OCI-LY7 (cell line): ENCODE data around the gene TNS1. TPM values are rescaled to one million over a fixed set of nuclear protein-coding genes. Genes with fewer than 3 reads are reported as not detected.

ENCODE experiments used
- BruUV-seq: library from RNA; stranded (reverse); fragments of 400-500 nt; replicated peaks from 2 replicates; lab custom pipeline; 2021; lab: Mats Ljungman, UMichigan
- CTCF ChIA-PET: fragments of 300-600 bp; sonication (Branson Sonifier 250); formaldehyde crosslinking; loops from one replicate; lab custom pipeline; 2022; ENCODE audit warnings: antibody characterized with exemption; ENCODE audit not compliant: unreplicated experiment; lab: Charles Lee
- POLR2A ChIA-PET: fragments of 300-600 bp; sonication (Branson Sonifier 250); formaldehyde crosslinking; loops from one replicate; lab custom pipeline; 2022; ENCODE audit warnings: antibody characterized with exemption; lab: Charles Lee
- DNase-seq: peaks from one replicate; pipeline ENCODE4 v3.0.0-alpha.2; 2015; ENCODE audit warnings: low spot score
- H2AFZ ChIP-seq: fragments of 200-600 bp; sonication (generic), shearing (Covaris generic); 2 replicates; pipeline ENCODE4 v1.6.1; 2014; ENCODE audit warnings: mild to moderate bottlenecking, antibody characterized with exemption, low read length, moderate library complexity
- H3K27ac ChIP-seq: fragments of 200-600 bp; sonication (generic); 2 replicates; pipeline ENCODE4 v1.5.1; 2014; ENCODE audit warnings: mixed run types, low read depth, mild to moderate bottlenecking, moderate library complexity, low read length, inconsistent platforms; ENCODE audit not compliant: poor library complexity, severe bottlenecking
- H3K36me3 ChIP-seq: fragments of 200-600 bp; sonication (generic); 2 replicates; pipeline ENCODE4 v1.6.1; 2014; ENCODE audit warnings: mild to moderate bottlenecking, antibody characterized with exemption, low read length, moderate library complexity, mixed read lengths; ENCODE audit not compliant: insufficient read depth
- H3K4me1 ChIP-seq: fragments of 200-600 bp; sonication (generic); 2 replicates; pipeline ENCODE4 v1.5.1; 2014; ENCODE audit warnings: mild to moderate bottlenecking, low read length; ENCODE audit not compliant: insufficient read depth, poor library complexity, severe bottlenecking
- H3K4me2 ChIP-seq: fragments of 200-600 bp; sonication (generic); 2 replicates; pipeline ENCODE4 v1.6.1; 2014; ENCODE audit warnings: mild to moderate bottlenecking, low read length
- H3K4me3 ChIP-seq: fragments of 200-600 bp; sonication (generic); 2 replicates; pipeline ENCODE4 v1.5.1; 2014; ENCODE audit warnings: mild to moderate bottlenecking, low read depth, low read length; ENCODE audit not compliant: poor library complexity, severe bottlenecking
- H3K79me2 ChIP-seq: fragments of 200-600 bp; sonication (generic); 2 replicates; pipeline ENCODE4 v1.6.1; 2016; ENCODE audit warnings: low read depth, mild to moderate bottlenecking, low read length, moderate library complexity, mixed read lengths; ENCODE audit not compliant: insufficient read depth
- H3K9me2 ChIP-seq: fragments of 200-600 bp; sonication (generic); 2 replicates; pipeline ENCODE4 v1.6.1; 2016; ENCODE audit warnings: mild to moderate bottlenecking, low read length, mixed read lengths; ENCODE audit not compliant: insufficient read depth
- H3K9me3 ChIP-seq: fragments of 200-600 bp; sonication (generic); 2 replicates; pipeline ENCODE4 v1.6.1; 2014; ENCODE audit warnings: mild to moderate bottlenecking, mixed run types, low read length, mixed read lengths
- H4K20me1 ChIP-seq: fragments of 200-600 bp; sonication (generic); 2 replicates; pipeline ENCODE4 v1.6.1; 2014; ENCODE audit warnings: mild to moderate bottlenecking, antibody characterized with exemption, low read length, moderate library complexity, mixed read lengths; ENCODE audit not compliant: insufficient read depth
- EZH2phosphoT487 ChIP-seq: fragments of 200-600 bp; sonication (generic); IDR thresholded peaks from 2 replicates; pipeline ENCODE4 v1.6.1; 2018; ENCODE audit warnings: low read depth, borderline replicate concordance, mild to moderate bottlenecking, mixed run types, antibody characterized with exemption, low read length, moderate library complexity, mixed read lengths
- intact Hi-C: fragments of 100-400 bp; cut with micrococcal nuclease; formaldehyde crosslinking; loops from one replicate; pipeline ENCODE4 v1.10.0; 2022; ENCODE audit not compliant: unreplicated experiment
- total RNA-seq, 2 experiments: library from RNA; depleted of rRNA in 1 of 2; stranded (reverse); fragments of >200 nt in 1 of 2; shearing (Covaris generic) in 1 of 2; gene quantifications; 2 replicates each; pipeline ENCODE4 v1.2.3, GENCODE V29; 2014 to 2022
- TF ChIP-seq, protein P1 (sequence below): fragments of 200-600 bp; sonication (generic); conservative IDR thresholded peaks from 2 replicates; pipeline ENCODE4 v1.5.1; 2014; ENCODE audit warnings: mild to moderate bottlenecking, antibody characterized with exemption, low read length, moderate library complexity, mixed read lengths

Gene TNS1
- total RNA-seq, 2 experiments from 2014 or later = not detected

DNA sequence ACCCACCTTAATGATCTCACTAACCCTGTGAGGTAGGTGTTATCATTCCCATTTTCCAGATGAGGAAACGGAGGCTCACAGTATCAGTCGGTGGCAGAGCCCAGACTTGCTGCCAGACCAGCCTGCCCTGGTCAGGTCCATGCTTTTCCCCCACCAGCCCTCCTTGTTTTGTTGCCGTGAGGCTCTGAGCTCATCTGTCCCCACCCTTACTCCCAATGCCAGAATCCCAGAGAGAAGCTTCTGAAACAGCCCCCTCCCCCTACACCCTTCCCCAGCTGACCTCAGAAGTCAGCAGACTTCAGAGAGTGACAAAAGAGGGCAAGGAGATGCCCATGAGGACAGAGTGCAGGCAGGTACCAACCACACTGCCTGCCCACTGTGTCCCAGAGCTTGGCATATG, 20.8 kb upstream of the TNS1 start:
- TF ChIP-seq EZH2phosphoT487 = no peak
- TF ChIP-seq, protein P1, sequence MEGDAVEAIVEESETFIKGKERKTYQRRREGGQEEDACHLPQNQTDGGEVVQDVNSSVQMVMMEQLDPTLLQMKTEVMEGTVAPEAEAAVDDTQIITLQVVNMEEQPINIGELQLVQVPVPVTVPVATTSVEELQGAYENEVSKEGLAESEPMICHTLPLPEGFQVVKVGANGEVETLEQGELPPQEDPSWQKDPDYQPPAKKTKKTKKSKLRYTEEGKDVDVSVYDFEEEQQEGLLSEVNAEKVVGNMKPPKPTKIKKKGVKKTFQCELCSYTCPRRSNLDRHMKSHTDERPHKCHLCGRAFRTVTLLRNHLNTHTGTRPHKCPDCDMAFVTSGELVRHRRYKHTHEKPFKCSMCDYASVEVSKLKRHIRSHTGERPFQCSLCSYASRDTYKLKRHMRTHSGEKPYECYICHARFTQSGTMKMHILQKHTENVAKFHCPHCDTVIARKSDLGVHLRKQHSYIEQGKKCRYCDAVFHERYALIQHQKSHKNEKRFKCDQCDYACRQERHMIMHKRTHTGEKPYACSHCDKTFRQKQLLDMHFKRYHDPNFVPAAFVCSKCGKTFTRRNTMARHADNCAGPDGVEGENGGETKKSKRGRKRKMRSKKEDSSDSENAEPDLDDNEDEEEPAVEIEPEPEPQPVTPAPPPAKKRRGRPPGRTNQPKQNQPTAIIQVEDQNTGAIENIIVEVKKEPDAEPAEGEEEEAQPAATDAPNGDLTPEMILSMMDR = no peak
- Histone ChIP-seq H3K4me3 (no peak overlapping the region), H3K79me2 (no peaks in the 10 kb centered on the region), H4K20me1 (no peaks in the 10 kb centered on the region), H2AFZ (no peak overlapping the region), H3K4me2 (no peak overlapping the region), H3K9me3 (no peaks in the 10 kb centered on the region), H3K27ac (no peak overlapping the region), H3K9me2 (no peaks in the 10 kb centered on the region), H3K36me3 (no peaks in the 10 kb centered on the region), H3K4me1 (no peaks in the 10 kb centered on the region)
- DNase-seq = no peak
- intact Hi-C loops = no loop called here
- BruUV-seq = no TSS peak
- POLR2A ChIA-PET = no interaction called here
- CTCF ChIA-PET = no interaction called here

DNA sequence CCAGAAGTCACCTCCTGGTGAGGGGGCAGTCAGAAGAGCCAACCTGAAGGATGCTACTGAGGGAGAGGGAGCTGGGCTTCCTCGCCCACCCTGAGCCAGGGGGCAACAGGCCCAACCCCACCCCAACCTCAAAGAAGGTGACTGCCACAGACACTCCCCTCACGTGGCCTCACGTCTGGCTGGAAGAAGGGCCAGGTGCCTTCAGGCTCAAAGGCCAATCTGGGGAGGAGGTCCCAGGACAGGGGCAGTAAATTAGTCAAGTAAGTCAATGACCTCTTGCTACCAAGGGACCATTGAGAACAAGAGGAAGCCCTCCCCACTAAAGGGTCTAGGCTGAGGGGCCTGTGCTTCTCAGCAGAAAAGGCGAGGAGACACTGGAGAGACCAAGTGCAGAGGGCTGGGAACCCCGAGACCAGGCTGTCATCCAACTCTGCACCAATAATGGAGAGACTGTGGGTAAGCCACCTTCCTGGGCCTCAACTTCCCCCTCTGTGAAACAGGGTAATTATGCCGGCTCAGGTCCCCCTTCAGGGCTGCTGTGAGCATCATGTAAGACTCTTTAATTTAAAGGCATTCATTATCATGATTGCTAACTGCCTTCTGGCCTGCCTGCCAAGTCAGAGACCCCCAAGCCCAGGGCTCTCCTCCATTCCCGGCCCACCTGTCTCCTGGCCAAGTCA, 20.2 kb upstream of the TNS1 start:
- Histone ChIP-seq H3K9me3 (no peaks in the 10 kb centered on the region), H3K27ac (no peak overlapping the region), H3K36me3 (no peaks in the 10 kb centered on the region), H3K9me2 (no peaks in the 10 kb centered on the region), H3K4me2 (no peak overlapping the region), H2AFZ (no peak overlapping the region), H3K79me2 (no peaks in the 10 kb centered on the region), H3K4me1 (no peaks in the 10 kb centered on the region), H3K4me3 (no peak overlapping the region), H4K20me1 (no peaks in the 10 kb centered on the region)
- intact Hi-C loops = no loop called here
- TF ChIP-seq, protein P1 = no peak
- TF ChIP-seq EZH2phosphoT487 = no peak
- DNase-seq = no peak
- BruUV-seq = no TSS peak
- ChIA-PET CTCF (no interaction called here), POLR2A (no interaction called here)

DNA sequence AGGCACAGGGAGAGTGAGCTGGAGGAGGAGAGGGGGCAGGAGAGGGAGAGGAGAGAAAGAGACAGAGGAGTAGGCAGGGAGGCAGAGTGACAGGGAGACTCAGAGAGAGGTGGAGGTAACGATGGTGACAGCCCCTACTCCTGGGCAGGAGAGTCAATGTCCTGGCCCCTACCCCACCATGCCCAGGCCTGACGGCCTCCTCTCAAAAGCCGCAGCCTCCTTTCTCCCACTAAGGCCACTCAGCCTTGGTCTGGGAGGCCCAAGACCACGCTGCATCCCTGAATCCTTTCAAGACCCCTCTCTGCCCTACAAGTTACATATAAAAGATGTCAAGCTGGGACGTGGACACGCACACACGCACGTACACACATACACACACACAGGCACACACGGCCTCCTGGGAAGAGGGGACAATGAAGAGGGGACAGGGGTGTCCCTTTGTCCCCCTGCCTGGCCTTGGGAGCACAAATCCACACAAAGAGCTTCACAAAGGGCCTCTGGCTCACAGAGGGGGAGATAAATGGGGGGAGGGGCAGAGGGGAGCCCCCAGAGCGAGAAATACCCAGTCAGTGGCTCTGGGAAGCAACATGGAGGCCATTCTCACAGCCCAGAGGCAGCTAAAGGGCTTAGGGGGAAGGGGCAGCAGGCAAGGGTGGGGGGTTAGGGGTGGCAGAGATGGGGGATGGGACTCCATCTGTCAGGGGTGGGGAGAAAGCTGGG, 19.5 kb upstream of the TNS1 start:
- DNase-seq = no peak
- BruUV-seq = no TSS peak
- CTCF ChIA-PET = interaction anchor here (0.5 kb wide), 1 partner anchor 38 kb away, joined by 3 read pairs; no protein-coding TSS in a partner anchor
- H3K4me2 ChIP-seq = no peak overlapping the region
- no peak overlapping the region for H2AFZ ChIP-seq
- H3K4me1 ChIP-seq = no peaks in the 10 kb centered on the region
- H3K36me3 ChIP-seq = no peaks in the 10 kb centered on the region
- H4K20me1 ChIP-seq = no peaks in the 10 kb centered on the region
- POLR2A ChIA-PET = no interaction called here
- intact Hi-C loops = no loop called here
- H3K9me2 ChIP-seq = no peaks in the 10 kb centered on the region
- no peak overlapping the region for H3K4me3 ChIP-seq
- H3K27ac ChIP-seq = no peak overlapping the region
- no peak for TF ChIP-seq EZH2phosphoT487
- TF ChIP-seq, protein P1 = no peak
- H3K79me2 ChIP-seq = no peaks in the 10 kb centered on the region
- no peaks in the 10 kb centered on the region for H3K9me3 ChIP-seq
